Measurements from ENCODE around the gene CLK3.

GRCh38 chr15:74616996-74617395, 1.4 kb downstream of the CLK3 start:
- no peak for TF ChIP-seq POLR2A (IDR thresholded peaks at IDR 0.05)
- TF ChIP-seq CTCF (IDR thresholded peaks at IDR 0.05): no peak
- no peak for TF ChIP-seq EP300 (IDR thresholded peaks at IDR 0.05)
- no peak for TF ChIP-seq POLR2AphosphoS5 (IDR thresholded peaks at IDR 0.05)
